Measurements from ENCODE around the gene PDE6C.

PDE6C gene

GRCh38 chr10:93594518-93594917 is 17.8 kb upstream of the PDE6C start:
- DNase-seq (ENCODE audit: low spot score), result no peak

- no peak for DNase-seq (ENCODE audit: low spot score)
These were observed 16.8 kb upstream of the PDE6C start for GRCh38 chr10:93595378-93596161.

GRCh38 chr10:93596539-93596938 is 15.8 kb upstream of the PDE6C start:
- no peak for DNase-seq (ENCODE audit: low spot score)

GRCh38 chr10:93597075-93597599 is 15.2 kb upstream of the PDE6C start:
- DNase-seq (ENCODE audit: low spot score), result no peak

- no peak for DNase-seq (ENCODE audit: low spot score)
These were observed 14.2 kb upstream of the PDE6C start for GRCh38 chr10:93598157-93598556.

DNA sequence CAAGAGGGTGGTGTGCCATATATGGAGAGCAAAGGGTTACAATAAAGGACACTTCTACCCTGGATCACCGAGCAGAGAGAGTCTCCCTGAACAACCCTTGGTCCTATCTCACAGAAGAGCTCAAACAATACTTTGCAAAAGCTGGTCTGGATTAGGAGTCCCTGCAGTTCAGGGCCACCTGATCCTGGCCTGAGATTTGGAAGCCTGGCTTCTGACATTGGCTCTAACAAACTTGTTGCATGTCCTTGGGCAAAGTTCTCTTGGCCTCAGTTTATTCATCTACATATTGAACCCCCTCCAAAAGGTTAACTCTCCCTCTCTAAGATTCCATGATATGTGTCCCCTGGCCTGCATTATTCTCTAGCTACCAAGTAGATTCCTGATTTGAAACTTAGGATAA is 13.0 kb upstream of the PDE6C start:
- DNase-seq (ENCODE audit: low spot score), result no peak

DNA sequence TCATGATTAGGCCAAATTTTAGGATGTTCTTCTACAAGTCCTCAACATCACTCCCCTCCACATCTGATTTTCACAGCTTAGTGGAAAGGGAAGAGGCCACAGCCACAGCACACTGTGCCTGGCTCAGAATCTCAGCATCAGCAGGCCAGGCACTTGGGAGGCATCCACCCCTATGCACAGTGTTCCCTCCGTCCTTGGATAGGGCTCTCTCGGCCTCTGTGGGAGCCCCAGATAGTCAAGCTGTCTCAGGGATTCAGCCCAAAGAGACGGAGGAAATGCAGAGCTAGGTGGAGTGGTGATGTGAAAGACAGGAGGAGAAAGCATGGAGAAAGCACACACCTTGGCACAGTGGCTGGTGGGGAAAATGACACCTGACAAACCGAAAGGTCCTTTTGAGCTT is 12.6 kb upstream of the PDE6C start:
- DNase-seq (ENCODE audit: low spot score), result no peak

DNA sequence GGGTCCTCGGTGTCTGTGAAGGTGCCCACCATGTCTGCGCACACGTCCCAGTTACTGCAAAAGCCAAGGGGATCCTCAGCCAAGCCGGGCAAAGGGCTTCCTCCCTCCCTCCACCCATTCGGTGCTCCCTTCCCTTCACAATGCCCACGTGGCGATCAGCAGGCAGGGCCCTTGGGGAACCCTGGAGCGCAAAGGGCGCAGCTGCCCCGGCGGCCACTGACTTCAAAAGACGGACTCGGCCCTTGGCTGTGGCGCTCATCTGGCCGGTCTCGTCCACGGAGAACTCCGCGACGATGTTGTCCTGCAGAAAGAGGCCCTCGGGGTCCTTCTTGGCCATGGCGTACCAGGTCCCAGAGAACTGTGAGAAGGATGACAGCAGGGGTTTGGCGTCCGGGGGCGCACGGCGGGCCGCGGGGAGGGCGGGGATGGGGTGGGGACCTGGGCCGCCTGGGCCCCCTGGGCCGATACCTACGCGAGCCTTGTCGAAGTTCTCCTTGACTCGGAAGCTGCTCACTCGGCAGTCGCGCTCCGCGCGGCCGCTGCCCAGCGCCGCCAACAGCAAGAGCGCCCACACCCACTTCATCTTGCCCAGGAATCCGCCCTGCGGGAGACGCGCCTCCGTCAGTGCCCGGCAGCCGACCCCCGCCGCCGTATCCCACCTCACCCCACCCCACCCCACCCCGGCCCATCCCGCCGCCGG is 11.7 kb upstream of the PDE6C start:
- DNase-seq (ENCODE audit: low spot score), result no peak

GRCh38 chr10:93601146-93601773 is 11.1 kb upstream of the PDE6C start, which contains the start of gene RBP4:
Gene RBP4 (minus strand): TSS chr10:93601235. CDS start chr10:93601028, 207 bp downstream.
- no peak for DNase-seq (ENCODE audit: low spot score)

DNA sequence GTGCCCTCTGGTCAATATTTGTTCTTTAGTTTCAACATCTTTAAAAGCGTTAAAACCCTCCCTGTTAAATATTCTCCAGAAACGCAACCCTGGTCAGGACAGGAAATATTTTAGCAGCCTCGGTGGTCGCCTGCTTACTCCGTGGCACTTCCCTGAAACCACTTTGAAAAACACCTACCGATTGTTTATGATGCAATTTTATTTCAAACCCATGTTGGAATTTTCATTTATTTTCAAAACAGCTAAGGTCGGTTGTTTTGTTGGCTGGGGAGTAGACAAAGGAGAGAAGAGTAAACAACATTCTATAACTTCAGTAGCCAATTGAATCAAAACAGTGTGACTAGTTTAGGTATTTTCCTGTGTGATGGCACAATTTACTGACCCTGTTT is 10.6 kb upstream of the PDE6C start:
- no peak for DNase-seq (ENCODE audit: low spot score)

GRCh38 chr10:93603023-93603422 is 9.3 kb upstream of the PDE6C start:
- DNase-seq (ENCODE audit: low spot score), result no peak

DNA sequence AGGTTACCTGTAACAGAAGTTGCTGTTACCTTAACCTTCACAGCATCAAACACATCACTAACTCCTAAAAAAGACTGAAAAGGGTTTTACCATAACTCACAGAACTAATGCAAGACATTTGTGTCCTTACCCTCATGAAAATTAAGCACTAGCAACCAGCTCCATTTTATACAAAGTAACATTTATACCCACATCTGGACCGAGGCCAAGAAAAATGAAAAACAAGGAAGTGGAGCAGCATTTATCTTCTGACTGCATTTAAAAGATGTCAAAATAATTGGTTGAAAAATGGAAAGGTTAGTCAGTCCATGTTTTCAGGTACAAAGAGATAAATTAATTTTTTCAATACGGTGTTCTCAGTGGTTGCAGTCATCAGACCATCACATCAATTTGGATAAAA is 8.2 kb upstream of the PDE6C start:
- DNase-seq (ENCODE audit: low spot score), result no peak

DNA sequence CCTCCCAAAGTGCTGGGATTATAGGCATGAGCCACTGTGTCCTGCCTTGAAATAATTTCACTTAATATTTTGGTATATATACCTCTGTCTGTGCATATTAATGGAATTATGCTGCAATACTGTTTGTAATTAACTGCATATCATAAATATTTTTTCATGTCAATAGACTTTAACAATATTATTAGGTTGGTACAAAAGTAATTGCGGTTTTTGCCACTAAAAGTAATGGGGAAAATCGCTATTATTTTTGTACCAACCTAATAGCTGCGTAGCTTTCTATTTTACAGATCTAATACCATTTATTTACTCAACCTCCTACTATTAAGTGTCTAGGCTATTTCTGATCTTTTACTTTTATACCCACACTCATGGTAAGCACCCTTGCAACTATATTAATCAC is 3.9 kb upstream of the PDE6C start:
- no peak for DNase-seq (ENCODE audit: low spot score)

- DNase-seq (ENCODE audit: low spot score), result no peak
These were observed 789 bp downstream of the PDE6C start for GRCh38 chr10:93613126-93613525.

DNA sequence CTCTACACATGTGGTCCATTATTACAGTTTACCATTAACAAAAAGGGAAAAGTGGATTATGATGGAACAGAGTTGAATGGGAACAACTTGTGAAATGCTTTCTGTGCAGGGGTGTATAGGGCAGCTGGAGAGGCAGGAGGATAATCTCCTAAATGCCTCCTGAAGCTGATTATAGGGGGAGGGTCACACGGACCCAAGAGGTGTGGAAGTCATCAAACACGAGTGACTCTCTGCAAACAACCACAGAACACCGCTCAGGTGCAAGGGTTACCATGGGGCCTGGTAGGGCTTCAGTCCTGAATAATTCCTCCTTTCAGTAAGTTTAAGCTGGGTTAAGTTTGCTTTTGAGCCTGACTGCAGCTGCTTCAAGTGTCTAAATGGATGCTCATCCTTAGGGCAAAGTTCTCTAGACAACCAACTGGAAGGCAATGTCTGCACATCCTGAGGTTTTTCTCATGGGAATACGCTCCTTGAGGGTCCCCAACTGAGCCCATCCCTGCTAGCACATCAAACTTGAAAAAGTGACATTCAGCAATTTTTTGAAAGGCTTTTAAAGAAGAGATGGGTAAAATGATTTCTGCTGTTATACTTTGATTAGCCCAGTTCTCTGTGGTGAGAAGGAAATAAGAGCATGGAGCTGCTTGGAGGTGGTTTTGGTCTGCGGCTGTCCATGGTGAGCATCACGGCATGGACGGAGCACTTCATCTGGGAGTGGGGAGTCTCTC is 1.9 kb downstream of the PDE6C start:
- DNase-seq (ENCODE audit: low spot score), result no peak

- DNase-seq (ENCODE audit: low spot score), result no peak
These were observed 3.4 kb downstream of the PDE6C start for GRCh38 chr10:93615576-93616235.

GRCh38 chr10:93620925-93621324 is 8.6 kb downstream of the PDE6C start:
- DNase-seq (ENCODE audit: low spot score), result no peak

- no peak for DNase-seq (ENCODE audit: low spot score)
These were observed 10.6 kb downstream of the PDE6C start for GRCh38 chr10:93622942-93623341.

DNA sequence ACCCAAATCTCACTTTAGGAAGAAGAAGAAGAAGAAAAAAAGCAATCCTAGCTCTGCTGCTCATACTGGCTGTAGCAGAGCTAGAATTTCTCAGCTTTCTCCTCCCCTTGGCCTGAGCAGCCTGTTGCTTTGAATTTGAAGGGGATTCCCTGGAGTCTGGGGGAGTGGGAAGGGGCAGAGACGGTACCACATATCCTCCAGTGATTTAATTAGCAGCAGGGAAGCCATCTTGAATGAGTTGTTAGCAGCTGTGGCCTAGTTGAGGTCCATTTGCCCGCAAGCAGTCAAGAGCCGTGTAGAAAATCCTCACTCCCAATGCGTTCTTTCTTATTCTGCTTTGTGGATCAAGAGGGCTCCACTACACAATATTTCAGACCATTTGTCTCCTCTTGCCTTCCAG is 16.5 kb downstream of the PDE6C start:
- DNase-seq (ENCODE audit: low spot score), result no peak

DNA sequence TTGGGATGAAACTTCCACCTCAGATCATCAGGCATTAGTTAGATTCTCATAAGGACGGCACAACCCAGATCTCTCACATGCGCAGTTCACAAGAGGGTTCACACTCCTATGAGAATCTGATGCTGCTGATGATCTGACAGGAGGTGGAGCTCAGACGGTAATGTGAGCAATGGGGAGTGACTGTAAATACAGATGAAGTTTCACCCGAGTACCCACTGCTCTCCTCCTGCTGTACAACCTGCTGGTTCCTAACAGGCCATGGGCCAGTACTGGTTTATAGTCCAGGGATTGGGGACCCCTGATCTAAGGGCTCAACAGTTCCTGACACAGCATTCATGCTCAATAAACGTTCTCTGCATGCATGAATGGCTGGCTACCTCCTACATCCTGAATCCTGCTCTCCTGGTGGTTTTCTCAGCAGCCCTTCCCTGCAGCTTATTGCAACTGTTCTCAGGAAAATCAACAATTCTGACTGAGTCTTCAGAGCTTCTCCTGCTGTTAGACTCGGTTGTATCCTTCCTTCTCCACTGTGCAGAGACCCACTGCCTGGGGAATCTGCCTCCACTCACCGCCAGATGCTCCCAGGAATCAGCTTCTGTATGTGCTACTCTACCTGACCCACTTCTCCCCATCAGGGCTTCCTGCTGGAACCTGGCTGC is 17.4 kb downstream of the PDE6C start:
- no peak for DNase-seq (ENCODE audit: low spot score)
